Trophoblast cell (in vitro differentiated cells and primary cell): ENCODE results near the gene GSE1.

Source experiments
- DNase-seq, 2 donors: peaks; one replicate each; pipeline ENCODE4 v3.0.0-alpha.2; 2016
- H2AFZ ChIP-seq: 2 replicates; pipeline ENCODE4 v1.6.1; 2013; ENCODE audit warnings: low read length, moderate library complexity, mild to moderate bottlenecking; ENCODE audit not compliant: insufficient read depth, poor library complexity
- H2AK5ac ChIP-seq: 2 replicates; pipeline ENCODE4 v1.6.1; 2013; ENCODE audit warnings: mild to moderate bottlenecking, low read length
- H2BK120ac ChIP-seq: 2 replicates; pipeline ENCODE4 v1.6.1; 2013; ENCODE audit warnings: low read length, mild to moderate bottlenecking, moderate library complexity; ENCODE audit not compliant: insufficient read depth, poor library complexity
- H2BK12ac ChIP-seq: 2 replicates; pipeline ENCODE4 v1.6.1; 2013; ENCODE audit warnings: mild to moderate bottlenecking, low read length, moderate library complexity
- H2BK5ac ChIP-seq: 2 replicates; pipeline ENCODE4 v1.6.1; 2013; ENCODE audit warnings: low read length, low read depth, moderate library complexity, mild to moderate bottlenecking; ENCODE audit not compliant: poor library complexity
- H3K14ac ChIP-seq: 2 replicates; pipeline ENCODE4 v1.6.1; 2013; ENCODE audit warnings: mild to moderate bottlenecking, low read length
- H3K18ac ChIP-seq: 2 replicates; pipeline ENCODE4 v1.6.1; 2013; ENCODE audit warnings: mild to moderate bottlenecking, low read length
- H3K23ac ChIP-seq: 2 replicates; pipeline ENCODE4 v1.6.1; 2013; ENCODE audit warnings: low read length
- H3K27ac ChIP-seq: 2 replicates; pipeline ENCODE4 v1.5.1; 2013; ENCODE audit warnings: low read depth, mild to moderate bottlenecking, inconsistent platforms, low read length, moderate library complexity
- H3K27me3 ChIP-seq: 2 replicates; pipeline ENCODE4 v1.6.1; 2013; ENCODE audit warnings: inconsistent platforms, mild to moderate bottlenecking, low read length, moderate library complexity; ENCODE audit not compliant: insufficient read depth
- H3K36me3 ChIP-seq, 2 experiments: 1 replicate in 1 of 2; 2 replicates in 1 of 2; pipeline ENCODE4 v1.6.1; 2013; ENCODE audit warnings: low read length in 2 of 2, mild to moderate bottlenecking in 2 of 2, moderate library complexity in 1 of 2; ENCODE audit not compliant: insufficient read depth in 2 of 2, control insufficient read depth in 1 of 2
- H3K4ac ChIP-seq: 2 replicates; pipeline ENCODE4 v1.6.1; 2013; ENCODE audit warnings: low read depth, mild to moderate bottlenecking, low read length, moderate library complexity
- H3K4me1 ChIP-seq, 2 experiments: 1 replicate in 1 of 2; 2 replicates in 1 of 2; pipeline ENCODE4 v1.6.1; 2013; ENCODE audit warnings: low read length in 2 of 2, mild to moderate bottlenecking in 2 of 2, moderate library complexity in 1 of 2; ENCODE audit not compliant: insufficient read depth in 2 of 2, control insufficient read depth in 1 of 2
- H3K4me2 ChIP-seq: 2 replicates; pipeline ENCODE4 v1.6.1; 2013; ENCODE audit warnings: inconsistent platforms, mild to moderate bottlenecking, low read length, moderate library complexity
- H3K4me3 ChIP-seq: 2 replicates; pipeline ENCODE4 v1.5.1; 2013; ENCODE audit warnings: mild to moderate bottlenecking, low read depth, low read length, inconsistent platforms
- H3K79me1 ChIP-seq: one replicate; pipeline ENCODE4 v1.6.1; 2013; ENCODE audit warnings: low read length
- H3K79me2 ChIP-seq: 2 replicates; pipeline ENCODE4 v1.6.1; 2013; ENCODE audit warnings: low read length, mild to moderate bottlenecking; ENCODE audit not compliant: control insufficient read depth, insufficient read depth, poor library complexity
- H3K9ac ChIP-seq: 2 replicates; pipeline ENCODE4 v1.6.1; 2013; ENCODE audit warnings: mild to moderate bottlenecking, low read length
- H3K9me3 ChIP-seq: 2 replicates; pipeline ENCODE4 v1.6.1; 2013; ENCODE audit warnings: low read depth, mild to moderate bottlenecking, control low read depth, inconsistent platforms, low read length; ENCODE audit not compliant: insufficient read depth
- H4K12ac ChIP-seq: 2 replicates; pipeline ENCODE4 v1.6.1; 2013; ENCODE audit warnings: low read depth, mild to moderate bottlenecking, low read length, moderate library complexity
- H4K8ac ChIP-seq: 2 replicates; pipeline ENCODE4 v1.6.1; 2013; ENCODE audit warnings: low read depth, mild to moderate bottlenecking, low read length, moderate library complexity
- H4K91ac ChIP-seq: one replicate; pipeline ENCODE4 v1.6.1; 2013; ENCODE audit warnings: low read depth, mild to moderate bottlenecking, low read length, moderate library complexity
- WGBS: extraction: QIAGEN DNeasy Blood & Tissue Kit; methylation state at CpG from one replicate; pipeline ENCODE4 v1.1.7; 2013; ENCODE audit warnings: missing lambda C conversion rate; ENCODE audit not compliant: insufficient read length, insufficient coverage; ENCODE audit errors: extremely low coverage; 5-methylcytosine and 5-hydroxymethylcytosine counted together

The GSE1 gene

GRCh38 chr16:85708338-85708737 lies 95.2 kb downstream of the GSE1 start:
- no peak overlapping the region for H4K8ac ChIP-seq
- no peak overlapping the region for H3K4me3 ChIP-seq
- H2BK120ac ChIP-seq, result no peak overlapping the region
- H2AK5ac ChIP-seq, result no peak overlapping the region
- H3K9ac ChIP-seq, result no peak overlapping the region
- no peak overlapping the region for H3K14ac ChIP-seq
- H3K23ac ChIP-seq, result no peak overlapping the region
- H3K27ac ChIP-seq, result no peak overlapping the region
- H3K79me2 ChIP-seq, result no peaks in the 10 kb centered on the region
- no peak overlapping the region for H3K18ac ChIP-seq
- H4K12ac ChIP-seq, result no peak overlapping the region
- H3K4ac ChIP-seq, result no peak overlapping the region
- no peak overlapping the region for H2BK5ac ChIP-seq
- H4K91ac ChIP-seq, result no peak overlapping the region
- H3K4me1 ChIP-seq, result no peaks in the 10 kb centered on the region
- no peak overlapping the region for H2BK12ac ChIP-seq
- WGBS, result no CpG with 5 or more reads among the region's 6 CpGs
- DNase-seq, result no peak
- no peaks in the 10 kb centered on the region for H3K36me3 ChIP-seq
- H3K4me2 ChIP-seq, result no peak overlapping the region
- H3K79me1 ChIP-seq, result no peaks in the 10 kb centered on the region
- no peak overlapping the region for H2AFZ ChIP-seq
- no peaks in the 10 kb centered on the region for H3K27me3 ChIP-seq
- peaks cover 6% of the 10 kb centered on the region for H3K9me3 ChIP-seq

GRCh38 chr16:85709766-85710585 lies 96.9 kb downstream of the GSE1 start:
- H2BK12ac ChIP-seq, result no peak overlapping the region
- peaks cover 6% of the 10 kb centered on the region for H3K9me3 ChIP-seq
- no peak overlapping the region for H3K14ac ChIP-seq
- H2AFZ ChIP-seq, result no peak overlapping the region
- DNase-seq, result no peak
- H4K12ac ChIP-seq, result no peak overlapping the region
- no peaks in the 10 kb centered on the region for H3K36me3 ChIP-seq
- no CpG with 5 or more reads among the region's 53 CpGs for whole genome bisulfite sequencing
- no peak overlapping the region for H3K9ac ChIP-seq
- no peak overlapping the region for H3K4ac ChIP-seq
- H2BK120ac ChIP-seq, result no peak overlapping the region
- no peaks in the 10 kb centered on the region for H3K79me1 ChIP-seq
- H4K8ac ChIP-seq, result no peak overlapping the region
- no peak overlapping the region for H3K27ac ChIP-seq
- H3K27me3 ChIP-seq, result no peaks in the 10 kb centered on the region
- no peaks in the 10 kb centered on the region for H3K4me1 ChIP-seq
- no peak overlapping the region for H3K4me3 ChIP-seq
- no peak overlapping the region for H4K91ac ChIP-seq
- no peak overlapping the region for H3K23ac ChIP-seq
- no peaks in the 10 kb centered on the region for H3K79me2 ChIP-seq
- H2AK5ac ChIP-seq, result no peak overlapping the region
- no peak overlapping the region for H3K4me2 ChIP-seq
- H3K18ac ChIP-seq, result no peak overlapping the region
- no peak overlapping the region for H2BK5ac ChIP-seq

DNA sequence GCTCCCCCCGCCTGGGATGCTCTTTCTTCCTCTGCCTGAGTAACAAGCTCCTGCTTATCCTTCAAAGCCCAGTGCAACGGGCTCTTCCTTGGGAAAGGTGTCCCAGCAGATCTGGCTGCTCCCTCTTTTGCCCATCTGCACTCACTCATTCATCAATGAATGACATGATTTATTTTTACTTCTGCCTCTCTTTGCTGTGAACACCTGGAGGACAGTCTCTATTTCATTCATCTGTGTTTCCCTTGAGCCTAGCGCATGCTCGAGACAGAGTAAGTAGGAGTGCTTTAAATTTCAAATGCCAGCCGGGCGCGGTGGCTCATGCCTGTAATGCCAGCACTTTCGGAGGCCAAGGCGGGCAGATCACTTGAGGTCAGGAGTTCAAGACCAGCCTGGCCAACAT lies 97.6 kb downstream of the GSE1 start:
- Histone ChIP-seq H2BK5ac (no peak overlapping the region), H3K79me2 (no peaks in the 10 kb centered on the region), H2BK120ac (no peak overlapping the region), H3K23ac (no peak overlapping the region), H2AFZ (no peak overlapping the region), H3K18ac (no peak overlapping the region), H3K79me1 (no peaks in the 10 kb centered on the region), H3K27ac (no peak overlapping the region), H4K8ac (no peak overlapping the region), H4K91ac (no peak overlapping the region), H2BK12ac (no peak overlapping the region), H3K4ac (no peak overlapping the region), H3K4me3 (no peak overlapping the region), H3K36me3 (no peaks in the 10 kb centered on the region), H3K27me3 (peaks cover 5% of the 10 kb centered on the region), H2AK5ac (no peak overlapping the region), H3K9ac (no peak overlapping the region), H3K9me3 (peaks cover 6% of the 10 kb centered on the region), H4K12ac (no peak overlapping the region), H3K4me2 (no peak overlapping the region), H3K4me1 (no peaks in the 10 kb centered on the region), H3K14ac (no peak overlapping the region)
- no peak for DNase-seq
- no CpG with 5 or more reads among the region's 9 CpGs for WGBS

- H3K23ac ChIP-seq, result no peak overlapping the region
- H3K4me2 ChIP-seq, result no peak overlapping the region
- peaks cover 6% of the 10 kb centered on the region for H3K9me3 ChIP-seq
- H2AK5ac ChIP-seq, result no peak overlapping the region
- no peak overlapping the region for H2BK5ac ChIP-seq
- H3K4me1 ChIP-seq, result no peaks in the 10 kb centered on the region
- H2BK120ac ChIP-seq, result no peak overlapping the region
- WGBS, result no CpG with 5 or more reads among the region's 6 CpGs
- H3K79me2 ChIP-seq, result no peaks in the 10 kb centered on the region
- no peak overlapping the region for H2AFZ ChIP-seq
- no peak for DNase-seq
- H3K27me3 ChIP-seq, result peaks cover 7% of the 10 kb centered on the region
- H3K79me1 ChIP-seq, result no peaks in the 10 kb centered on the region
- H3K18ac ChIP-seq, result no peak overlapping the region
- H3K4ac ChIP-seq, result no peak overlapping the region
- no peak overlapping the region for H3K9ac ChIP-seq
- H3K36me3 ChIP-seq, result no peaks in the 10 kb centered on the region
- no peak overlapping the region for H3K14ac ChIP-seq
- H3K27ac ChIP-seq, result no peak overlapping the region
- no peak overlapping the region for H2BK12ac ChIP-seq
- no peak overlapping the region for H4K8ac ChIP-seq
- no peak overlapping the region for H4K91ac ChIP-seq
- no peak overlapping the region for H3K4me3 ChIP-seq
- no peak overlapping the region for H4K12ac ChIP-seq
These were observed 99.0 kb downstream of the GSE1 start for GRCh38 chr16:85711982-85712587.
